Transverse colon (tissue), 4 donors: ENCODE data around the gene TPSG1. TPM values are rescaled to one million over a fixed set of nuclear protein-coding genes. Genes with fewer than 3 reads are reported as not detected.

ENCODE experiments used
- DNase-seq: peaks from one replicate; pipeline ENCODE4 v3.0.0-alpha.2; 2019
- H3K27ac ChIP-seq, 4 donors: fragments of 200-600 bp; sonication (generic); 2 replicates each; pipeline ENCODE4 v1.5.1; 2016 to 2018; ENCODE audit warnings: inconsistent platforms in 4 of 4
- H3K27me3 ChIP-seq: fragments of 200-600 bp; sonication (generic); 2 replicates; pipeline ENCODE4 v1.5.1; 2017; ENCODE audit warnings: inconsistent platforms
- H3K36me3 ChIP-seq, 4 donors: fragments of 200-600 bp; sonication (generic); 2 replicates each; pipeline ENCODE4 v1.5.1; 2017 to 2019; ENCODE audit warnings: inconsistent platforms in 4 of 4
- H3K4me1 ChIP-seq, 4 donors: fragments of 200-600 bp; sonication (generic); 2 replicates each; pipeline ENCODE4 v1.5.1; 2017 to 2020; ENCODE audit warnings: inconsistent platforms in 4 of 4
- H3K4me3 ChIP-seq, 4 donors: fragments of 200-600 bp; sonication (generic); 1 replicate in 1 of 4; 2 replicates in 3 of 4; pipeline versions ENCODE4 v1.5.1 to v1.6.1; 2017 to 2019; ENCODE audit warnings: inconsistent platforms in 4 of 4
- H3K9me3 ChIP-seq, 2 donors: fragments of 200-600 bp; sonication (generic); 2 replicates each; pipeline ENCODE4 v1.5.1; 2017 to 2019; ENCODE audit warnings: inconsistent platforms in 2 of 2
- EP300 ChIP-seq: sonication (generic); formaldehyde crosslinking; IDR thresholded peaks from one replicate; pipeline ENCODE4 v1.6.1; 2017; ENCODE audit warnings: antibody characterized with exemption, low read depth
- POLR2A ChIP-seq: fragments of 450-650 bp; IDR thresholded peaks from one replicate; pipeline ENCODE4 v1.6.1; 2016; ENCODE audit warnings: antibody characterized with exemption, mild to moderate bottlenecking, moderate library complexity
- POLR2AphosphoS5 ChIP-seq, 3 donors: sonication (generic); formaldehyde crosslinking; IDR thresholded peaks; one replicate each; pipeline ENCODE4 v1.6.1; 2016; ENCODE audit warnings: antibody characterized with exemption in 3 of 3
- WGBS, 2 donors: methylation state at CpG; one replicate each; pipeline ENCODE4 v1.1.5; 2018; ENCODE audit warnings: low coverage in 1 of 2; 5-methylcytosine and 5-hydroxymethylcytosine counted together
- in situ Hi-C, 4 donors: fragments of 200-750 bp; cut with MboI; loops; one replicate each; pipeline versions ENCODE4 v1.15.0 to v1.15.1; 2017; ENCODE audit warnings: low sequenced_read_pairs in 3 of 4, low pct_ligation_motif_present in 1 of 4, low pct_unique_long_range_greater_than_20kb in 1 of 4
- intact Hi-C: fragments of 100-400 bp; cut with DNase I; formaldehyde crosslinking; loops from one replicate; pipeline ENCODE4 v1.15.1; 2023; ENCODE audit warnings: low total_unique reads
- total RNA-seq, 4 donors: library from RNA; depleted of rRNA; stranded (reverse); fragments of >200 nt; gene quantifications; one replicate each; pipeline ENCODE4 v1.1.0, GENCODE V29; 2016
- TF ChIP-seq, protein P1 (sequence below), 5 experiments: fragments of 200-600 bp in 3 of 5; fragments of 450-650 bp in 2 of 5; sonication (generic) in 3 of 5; IDR thresholded peaks; 1 replicate in 2 of 5; 2 replicates in 3 of 5; pipeline ENCODE4 v1.5.1; 2016 to 2017; ENCODE audit warnings: antibody characterized with exemption in 5 of 5, inconsistent platforms in 3 of 5, mild to moderate bottlenecking in 2 of 5, moderate library complexity in 1 of 5

Gene TPSG1
- total RNA-seq, 4 donors from 2014 or later: 20.9 to 41.0 (median 24.0) TPM; not detected in 1

DNA sequence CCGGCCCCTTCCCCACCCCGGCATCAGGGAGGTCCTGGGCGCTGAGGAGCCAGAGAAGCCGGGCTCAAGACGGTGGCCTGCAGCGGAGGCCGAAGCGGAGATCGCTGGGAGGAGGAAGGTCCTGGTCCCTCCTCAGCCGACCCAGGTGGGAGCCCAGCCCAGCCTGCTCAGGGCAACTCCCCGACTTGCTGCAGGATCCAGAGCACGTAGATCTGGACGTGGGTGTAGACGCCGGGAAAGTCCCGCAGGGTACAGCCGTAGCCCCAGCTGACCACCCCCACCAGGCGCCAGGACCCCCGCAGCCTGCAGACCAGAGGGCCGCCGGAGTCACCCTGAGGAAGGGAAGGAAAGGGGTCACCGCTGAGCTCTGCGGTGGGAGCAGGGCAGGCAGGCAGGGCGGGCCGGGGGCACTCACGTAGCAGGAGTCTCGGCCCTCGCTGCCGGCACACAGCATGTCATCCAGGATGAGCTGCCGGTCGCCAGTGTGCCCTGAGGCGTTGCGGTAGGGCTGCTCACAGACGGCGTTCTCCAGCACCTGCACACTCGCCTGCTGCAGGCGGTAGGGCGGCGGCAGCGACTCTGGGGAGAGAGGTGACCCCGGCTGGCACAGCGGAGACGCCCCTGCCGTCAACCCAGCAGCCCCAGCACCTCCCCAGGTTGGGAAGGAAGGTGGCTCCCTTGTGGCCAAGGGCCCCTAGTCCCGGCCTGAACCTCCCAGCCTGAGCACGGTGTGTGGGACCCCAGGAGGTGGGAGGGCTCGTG, 36.2 kb upstream of the TPSG1 start:
- peaks cover 54% of the 10 kb centered on the region for H3K27me3 ChIP-seq
- intact Hi-C loops (no loop called here), in situ Hi-C loops (no loop called here)
- no peak overlapping the region for H3K27ac ChIP-seq
- no peak overlapping the region for H3K4me3 ChIP-seq
- TF ChIP-seq EP300 (no peak), POLR2AphosphoS5 (IDR thresholded peaks at IDR 0.05) (no peak), POLR2A (no peak)
- TF ChIP-seq, protein P1, sequence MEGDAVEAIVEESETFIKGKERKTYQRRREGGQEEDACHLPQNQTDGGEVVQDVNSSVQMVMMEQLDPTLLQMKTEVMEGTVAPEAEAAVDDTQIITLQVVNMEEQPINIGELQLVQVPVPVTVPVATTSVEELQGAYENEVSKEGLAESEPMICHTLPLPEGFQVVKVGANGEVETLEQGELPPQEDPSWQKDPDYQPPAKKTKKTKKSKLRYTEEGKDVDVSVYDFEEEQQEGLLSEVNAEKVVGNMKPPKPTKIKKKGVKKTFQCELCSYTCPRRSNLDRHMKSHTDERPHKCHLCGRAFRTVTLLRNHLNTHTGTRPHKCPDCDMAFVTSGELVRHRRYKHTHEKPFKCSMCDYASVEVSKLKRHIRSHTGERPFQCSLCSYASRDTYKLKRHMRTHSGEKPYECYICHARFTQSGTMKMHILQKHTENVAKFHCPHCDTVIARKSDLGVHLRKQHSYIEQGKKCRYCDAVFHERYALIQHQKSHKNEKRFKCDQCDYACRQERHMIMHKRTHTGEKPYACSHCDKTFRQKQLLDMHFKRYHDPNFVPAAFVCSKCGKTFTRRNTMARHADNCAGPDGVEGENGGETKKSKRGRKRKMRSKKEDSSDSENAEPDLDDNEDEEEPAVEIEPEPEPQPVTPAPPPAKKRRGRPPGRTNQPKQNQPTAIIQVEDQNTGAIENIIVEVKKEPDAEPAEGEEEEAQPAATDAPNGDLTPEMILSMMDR (IDR thresholded peaks at IDR 0.05): no peak
- no peaks in the 10 kb centered on the region for H3K36me3 ChIP-seq
- H3K4me1 ChIP-seq: peaks cover 0 to 4% (median 3%) of the 10 kb centered on the region in 4 donors
- H3K9me3 ChIP-seq: no peaks in the 10 kb centered on the region
- no peak for DNase-seq
- 17% methylated on average over 37 of the region's 47 CpGs; no CpG with 5 or more reads in 1 of the 2 donors for WGBS, 2 donors

DNA sequence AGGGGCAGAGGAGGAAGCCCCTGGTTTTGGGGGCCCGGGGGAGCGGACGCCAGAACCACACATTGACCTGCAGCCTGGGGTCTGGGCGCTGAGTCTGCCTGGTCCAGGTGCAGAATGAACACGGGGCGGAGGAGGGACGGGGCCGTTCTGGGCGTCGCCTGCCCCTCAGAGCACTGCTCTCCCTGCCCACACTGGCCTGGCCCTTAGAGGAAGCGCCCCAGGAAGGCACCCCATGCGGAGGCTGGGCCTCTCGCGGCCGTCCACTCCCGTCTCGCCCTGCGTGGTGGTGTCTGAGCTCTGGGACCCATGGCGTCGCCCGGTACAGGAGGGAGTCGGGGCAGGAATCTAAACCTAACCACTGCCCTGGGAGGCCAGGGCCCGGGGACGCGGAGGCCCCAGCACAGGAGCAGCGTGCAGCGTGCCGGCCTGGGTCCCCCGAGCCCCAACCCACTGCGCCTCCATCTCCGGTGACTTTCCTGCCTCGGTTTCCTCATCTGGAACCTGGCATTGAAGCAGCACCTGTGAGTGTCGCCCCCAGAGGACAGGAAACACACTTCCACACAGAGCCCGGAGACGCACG, 35.1 kb upstream of the TPSG1 start:
- no peak for DNase-seq
- Histone ChIP-seq H3K27ac (no peak overlapping the region), H3K9me3 (no peaks in the 10 kb centered on the region), H3K4me1 (peaks cover 0 to 4% (median 3%) of the 10 kb centered on the region in 4 donors), H3K36me3 (no peaks in the 10 kb centered on the region), H3K4me3 (no peak overlapping the region), H3K27me3 (peaks cover 54% of the 10 kb centered on the region)
- 70% methylated on average over 30 of the region's 36 CpGs; no CpG with 5 or more reads in 1 of the 2 donors for WGBS, 2 donors
- in situ Hi-C loops (no loop called here), intact Hi-C loops (no loop called here)
- TF ChIP-seq POLR2A (no peak), POLR2AphosphoS5 (IDR thresholded peaks at IDR 0.05) (no peak), EP300 (no peak)
- TF ChIP-seq, protein P1 (IDR thresholded peaks at IDR 0.05): no peak

DNA sequence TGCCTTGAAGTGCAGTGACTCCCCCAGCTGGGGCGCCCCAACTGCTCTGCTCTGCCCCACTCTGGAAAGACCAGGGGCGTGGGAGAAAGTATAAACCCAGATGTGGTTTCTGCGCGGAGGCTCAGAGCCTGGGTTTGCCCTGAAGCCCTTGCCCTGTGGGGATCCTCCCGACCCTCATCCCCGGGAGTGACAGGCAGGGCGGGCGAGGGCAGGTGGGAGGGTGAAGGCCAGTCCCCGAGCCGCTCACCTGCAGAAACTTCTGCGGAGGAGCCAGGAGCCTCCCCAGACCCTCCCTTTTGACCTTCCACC, 34.6 kb upstream of the TPSG1 start:
- TF ChIP-seq POLR2AphosphoS5 (IDR thresholded peaks at IDR 0.05) (no peak), EP300 (no peak), POLR2A (no peak)
- TF ChIP-seq, protein P1 (IDR thresholded peaks at IDR 0.05): no peak
- no peaks in the 10 kb centered on the region for H3K36me3 ChIP-seq
- peaks cover 54% of the 10 kb centered on the region for H3K27me3 ChIP-seq
- WGBS, 2 donors: 30% methylated on average over 11 of the region's 11 CpGs; no CpG with 5 or more reads in 1 of the 2 donors
- H3K27ac ChIP-seq: no peak overlapping the region
- no peak overlapping the region for H3K4me3 ChIP-seq
- in situ Hi-C loops (no loop called here), intact Hi-C loops (no loop called here)
- no peaks in the 10 kb centered on the region for H3K9me3 ChIP-seq
- peaks cover 0 to 4% (median 3%) of the 10 kb centered on the region in 4 donors for H3K4me1 ChIP-seq
- no peak for DNase-seq

DNA sequence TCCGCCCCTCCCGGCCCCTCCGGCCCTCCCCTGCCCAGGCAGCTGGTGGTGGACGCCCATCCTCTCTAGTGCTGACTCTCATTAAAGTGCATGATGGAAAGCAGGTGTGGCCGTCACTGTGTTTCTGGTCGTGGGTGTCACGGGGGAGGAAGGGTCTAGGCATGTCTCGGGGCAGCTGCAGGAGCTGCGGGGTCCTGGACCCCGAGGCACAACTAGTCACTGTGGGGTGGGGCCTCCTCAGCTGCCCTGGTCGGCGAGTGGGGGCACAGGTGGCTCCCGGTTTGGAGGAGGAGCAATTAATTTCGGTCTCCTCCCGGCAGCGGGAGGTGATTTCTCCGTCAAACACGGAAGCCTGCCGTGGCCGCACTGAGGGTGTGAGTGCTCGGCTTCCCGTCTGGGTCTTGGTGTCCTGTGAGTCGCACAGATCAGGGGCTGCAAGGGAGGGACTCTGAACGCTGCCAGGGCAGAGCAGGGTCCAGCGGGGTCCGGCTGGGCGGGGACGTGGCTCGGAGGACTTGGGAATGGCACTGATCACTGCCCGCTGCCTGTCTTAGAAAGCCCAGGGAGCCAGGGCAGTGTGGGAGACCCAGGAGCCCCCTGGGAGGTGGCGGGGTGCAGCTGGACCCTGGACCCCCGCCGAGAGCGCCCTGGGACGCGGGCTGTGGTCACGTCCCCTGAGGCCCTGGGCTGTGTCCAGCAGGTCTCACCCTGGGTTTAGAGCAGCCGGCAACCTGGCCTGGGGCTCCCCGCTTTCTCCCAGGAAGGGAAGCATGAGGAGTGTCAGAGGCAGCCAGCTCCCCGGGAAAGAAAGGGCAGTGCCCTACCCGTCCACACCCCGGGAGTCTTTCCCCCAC, 34.1 kb upstream of the TPSG1 start:
- DNase-seq: no peak
- no peak for TF ChIP-seq POLR2A
- no peak for TF ChIP-seq EP300
- no peak for TF ChIP-seq POLR2AphosphoS5 (IDR thresholded peaks at IDR 0.05)
- TF ChIP-seq, protein P1 (IDR thresholded peaks at IDR 0.05): no peak
- Histone ChIP-seq H3K27ac (no peak overlapping the region), H3K4me1 (peaks cover 0 to 4% (median 3%) of the 10 kb centered on the region in 4 donors), H3K27me3 (peaks cover 54% of the 10 kb centered on the region), H3K4me3 (no peak overlapping the region), H3K36me3 (no peaks in the 10 kb centered on the region), H3K9me3 (no peaks in the 10 kb centered on the region)
- intact Hi-C loops: no loop called here
- in situ Hi-C loops: no loop called here
- WGBS, 2 donors: 17% methylated on average over 17 of the region's 42 CpGs; no CpG with 5 or more reads in 1 of the 2 donors
